GM12874 (cell line): Measurements from ENCODE around the gene TMEM259.

Experiments used
- CTCF ChIP-seq: IDR thresholded peaks from 2 replicates; pipeline ENCODE4 v1.5.1; 2011; ENCODE audit warnings: low read depth, mild to moderate bottlenecking, control low read depth, low read length, moderate library complexity; ENCODE audit not compliant: insufficient read depth

Gene TMEM259

GRCh38 chr19:1020868-1021425 is at the start of gene TMEM259:
Gene TMEM259, minus strand, starts transcription at chr19:1021123. Its CDS starts 127 bp downstream, at chr19:1020996.
- TF ChIP-seq CTCF: no peak

DNA sequence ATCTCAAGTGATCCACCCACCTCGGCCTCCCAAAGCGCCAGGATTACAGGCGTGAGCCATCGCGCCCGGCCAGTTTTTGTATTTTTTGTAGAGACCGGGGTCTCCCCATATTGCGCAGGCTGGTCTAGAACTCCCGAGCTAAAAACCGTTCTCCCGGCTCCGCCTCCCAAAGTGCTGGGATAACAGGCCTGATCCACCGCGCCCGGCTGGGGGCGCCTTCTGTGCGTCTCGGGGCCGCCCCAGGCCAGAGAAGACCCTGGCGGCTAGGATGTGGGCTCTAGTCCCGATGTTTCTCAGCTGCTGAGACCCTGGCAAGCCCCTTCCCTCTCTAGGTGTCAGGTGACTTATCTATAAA is 49.6 kb upstream of the TMEM259 start:
- no peak for TF ChIP-seq CTCF

GRCh38 chr19:1069009-1069779 is 48.3 kb upstream of the TMEM259 start:
- no peak for TF ChIP-seq CTCF

- TF ChIP-seq CTCF: no peak
These were observed 47.4 kb upstream of the TMEM259 start for GRCh38 chr19:1068009-1069001.

DNA sequence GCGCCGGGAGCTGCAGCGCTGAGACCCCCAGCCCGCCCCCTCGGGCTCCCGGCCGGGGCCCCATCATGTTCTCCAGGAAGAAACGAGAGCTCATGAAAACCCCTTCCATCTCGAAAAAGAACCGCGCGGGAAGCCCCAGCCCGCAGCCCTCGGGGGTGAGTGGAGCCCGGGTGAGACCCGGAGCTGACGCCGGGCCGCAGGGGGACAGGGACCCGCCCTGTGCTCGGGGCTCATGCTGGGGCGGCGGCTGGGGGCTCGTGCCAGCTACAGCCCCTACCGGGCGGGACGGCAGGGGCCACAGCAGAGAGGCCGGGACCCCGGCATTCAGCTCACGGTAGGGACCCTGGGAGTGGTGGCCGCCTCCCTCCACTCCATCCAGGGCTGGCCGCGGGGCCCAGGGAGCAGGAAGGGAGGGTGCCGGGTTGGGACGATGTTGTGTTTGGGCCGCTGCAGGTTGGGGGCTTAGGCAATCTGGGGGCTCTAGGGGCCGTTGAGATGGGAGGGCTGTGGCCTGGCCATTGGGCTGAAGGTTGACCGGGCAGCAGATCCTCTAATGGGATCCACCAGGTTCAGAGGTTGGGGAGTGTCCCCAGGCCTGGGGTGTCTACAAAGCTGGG is 46.5 kb upstream of the TMEM259 start:
- TF ChIP-seq CTCF: no peak

GRCh38 chr19:1066748-1067340 is 45.9 kb upstream of the TMEM259 start, which contains the start of gene ARHGAP45:
Gene ARHGAP45, plus strand, starts transcription at chr19:1067167. Its CDS starts 239 bp downstream, at chr19:1067406.
- TF ChIP-seq CTCF: no peak
